SK-N-SH (cell line): Measurements from ENCODE around the gene SORCS3. TPM values are rescaled to one million over a fixed set of nuclear protein-coding genes. Genes with fewer than 3 reads are reported as not detected.

Experiments used
- CTCF ChIA-PET: fragments of 300-600, 350-600 bp; formaldehyde crosslinking; extraction: SDS; loops from one replicate; lab custom pipeline; 2021; lab: Yijun Ruan, JAX
- POLR2A ChIA-PET: fragments of 350-600 bp; sonication (Branson Sonifier 250); formaldehyde crosslinking; extraction: SDS; loops from one replicate; lab custom pipeline; 2020; ENCODE audit warnings: antibody characterized with exemption, inconsistent platforms; lab: Yijun Ruan, JAX
- DNase-seq: peaks from one replicate; pipeline ENCODE4 v3.0.0; 2012
- H2AFZ ChIP-seq: fragments of 200-600 bp; sonication (generic); 2 replicates; pipeline ENCODE4 v1.8.1; 2016; ENCODE audit warnings: antibody characterized with exemption, mild to moderate bottlenecking, low read depth
- H3F3A ChIP-seq: fragments of 200-600 bp; sonication (generic); replicated peaks from 2 replicates; pipeline ENCODE3; 2016; ENCODE audit warnings: antibody characterized with exemption, mild to moderate bottlenecking; ENCODE audit not compliant: insufficient read depth
- H3K27ac ChIP-seq, 2 experiments: fragments of 200-500 bp in 1 of 2; fragments of 200-600 bp in 1 of 2; sonication (Bioruptor generic) in 1 of 2; sonication (generic), shearing (Covaris generic) in 1 of 2; 2 replicates each; pipeline versions ENCODE4 v1.5.1 to v1.6.1; 2014 to 2016; ENCODE audit warnings: low read depth in 2 of 2, inconsistent platforms in 1 of 2, low read length in 1 of 2, mild to moderate bottlenecking in 1 of 2, mixed read lengths in 1 of 2
- H3K27me3 ChIP-seq: fragments of 200-600 bp; sonication (generic), shearing (Covaris generic); 2 replicates; pipeline ENCODE4 v1.6.1; 2016; ENCODE audit warnings: mixed run types; ENCODE audit not compliant: insufficient read depth
- H3K36me3 ChIP-seq, 2 experiments: fragments of 200-500 bp in 1 of 2; fragments of 200-600 bp in 1 of 2; sonication (Bioruptor generic) in 1 of 2; sonication (generic) in 1 of 2; replicated peaks in 1 of 2; 2 replicates each; pipeline versions ENCODE3 to v1.5.1; 2014 to 2016; ENCODE audit warnings: low read length in 1 of 2, mild to moderate bottlenecking in 1 of 2; ENCODE audit not compliant: insufficient read depth in 2 of 2, control insufficient read depth in 1 of 2
- H3K4me1 ChIP-seq, 2 experiments: fragments of 200-500 bp in 1 of 2; fragments of 200-600 bp in 1 of 2; sonication (Bioruptor generic) in 1 of 2; sonication (generic), shearing (Covaris generic) in 1 of 2; 2 replicates each; pipeline versions ENCODE4 v1.5.1 to v1.6.1; 2014 to 2016; ENCODE audit warnings: low read depth in 1 of 2, low read length in 1 of 2, mixed run types in 1 of 2; ENCODE audit not compliant: insufficient read depth in 2 of 2, control insufficient read depth in 1 of 2
- H3K4me2 ChIP-seq: fragments of 200-600 bp; sonication (generic), shearing (Covaris generic); 2 replicates; pipeline ENCODE4 v1.6.1; 2017; ENCODE audit warnings: mixed run types
- H3K4me3 ChIP-seq, 2 experiments: fragments of 200-500 bp in 1 of 2; fragments of 200-600 bp in 1 of 2; sonication (Bioruptor generic) in 1 of 2; sonication (generic), shearing (Covaris generic) in 1 of 2; 2 replicates each; pipeline versions ENCODE4 v1.5.1 to v1.8.1; 2014 to 2016; ENCODE audit warnings: low read depth in 2 of 2, inconsistent platforms in 1 of 2, low read length in 1 of 2, mild to moderate bottlenecking in 1 of 2, mixed read lengths in 1 of 2, moderate library complexity in 1 of 2
- H3K79me2 ChIP-seq: fragments of 200-600 bp; sonication (generic); 2 replicates; pipeline ENCODE4 v1.8.1; 2017; ENCODE audit warnings: mild to moderate bottlenecking; ENCODE audit not compliant: insufficient read depth
- H3K9ac ChIP-seq: fragments of 200-600 bp; sonication (generic); 2 replicates; pipeline ENCODE4 v1.6.1; 2017; ENCODE audit warnings: mixed run types
- H3K9me2 ChIP-seq: fragments of 200-600 bp; sonication (generic); 2 replicates; pipeline ENCODE4 v1.6.1; 2017; ENCODE audit warnings: mixed run types
- H3K9me3 ChIP-seq: fragments of 200-600 bp; sonication (generic); 2 replicates; pipeline ENCODE4 v1.6.1; 2017; ENCODE audit warnings: mixed run types, mild to moderate bottlenecking, moderate library complexity
- H4K20me1 ChIP-seq: fragments of 200-600 bp; sonication (generic); 2 replicates; pipeline ENCODE4 v1.6.1; 2017; ENCODE audit warnings: mild to moderate bottlenecking, mixed run types; ENCODE audit not compliant: insufficient read depth
- CHD2 ChIP-seq: fragments of 150-350 bp; IDR thresholded peaks from 2 replicates; pipeline ENCODE4 v1.6.1; 2018; ENCODE audit warnings: low read length; ENCODE audit not compliant: partially characterized antibody
- ELF1 ChIP-seq: IDR thresholded peaks from 2 replicates; pipeline ENCODE4 v1.4.0; 2012
- EP300 ChIP-seq, 2 experiments: IDR thresholded peaks; 2 replicates each; pipeline versions ENCODE4 v1.4.0 to v1.6.1; 2012; ENCODE audit warnings: borderline replicate concordance in 1 of 2, low read depth in 1 of 2, low read length in 1 of 2
- FOXJ3 ChIP-seq: sonication (generic); formaldehyde crosslinking; IDR thresholded peaks from 2 replicates; pipeline ENCODE4 v1.5.1; 2020; ENCODE audit warnings: mild to moderate bottlenecking, missing genetic modification reagents
- IRF3 ChIP-seq: fragments of 150-350 bp; IDR thresholded peaks from 2 replicates; pipeline ENCODE4 v1.6.1; 2016; ENCODE audit warnings: mild to moderate bottlenecking, low read depth, low read length
- JUND ChIP-seq: IDR thresholded peaks from 2 replicates; pipeline ENCODE4 v1.4.0; 2012
- MXI1 ChIP-seq: IDR thresholded peaks from 2 replicates; pipeline ENCODE4 v1.6.1; 2012; ENCODE audit warnings: mild to moderate bottlenecking, low read depth, low read length, improper control_type of control experiment
- PBX3 ChIP-seq: IDR thresholded peaks from 2 replicates; pipeline ENCODE4; 2012
- POLR2AphosphoS5 ChIP-seq: IDR thresholded peaks from 2 replicates; pipeline ENCODE4 v1.6.1; 2012; ENCODE audit warnings: low read depth, low read length
- RCOR1 ChIP-seq: fragments of 150-350 bp; IDR thresholded peaks from 2 replicates; pipeline ENCODE4 v1.6.1; 2017; ENCODE audit warnings: antibody characterized with exemption, low read length
- SIN3A ChIP-seq: IDR thresholded peaks from 2 replicates; pipeline ENCODE4 v1.6.1; 2012; ENCODE audit warnings: low read depth, mild to moderate bottlenecking, low read length, moderate library complexity, borderline replicate concordance
- SMC3 ChIP-seq: IDR thresholded peaks from 2 replicates; pipeline ENCODE4 v1.6.1; 2012; ENCODE audit warnings: low read depth, low read length, improper control_type of control experiment
- TAF1 ChIP-seq: IDR thresholded peaks from 2 replicates; pipeline ENCODE4 v1.6.1; 2012; ENCODE audit warnings: low read depth, mild to moderate bottlenecking, low read length, moderate library complexity, borderline replicate concordance
- TCF12 ChIP-seq: IDR thresholded peaks from 2 replicates; pipeline ENCODE4 v1.4.0; 2012
- TEAD4 ChIP-seq: IDR thresholded peaks from 2 replicates; pipeline ENCODE4 v1.4.0; 2012; ENCODE audit warnings: mild to moderate bottlenecking, borderline replicate concordance; ENCODE audit not compliant: insufficient read depth
- WGBS: methylation state at CpG from one replicate; pipeline ENCODE4 v1.1.6; 2017; ENCODE audit warnings: low lambda C conversion rate; 5-methylcytosine and 5-hydroxymethylcytosine counted together
- polyA plus RNA-seq, 3 experiments: library from polyadenylated mRNA; depleted of rRNA; stranded (reverse); fragments of >200 nt; gene quantifications; 2 replicates each; pipeline ENCODE4 v1.2.3, GENCODE V29; 2012
- TF ChIP-seq, protein P1 (sequence below): IDR thresholded peaks from 2 replicates; pipeline ENCODE4 v1.4.0; 2012; ENCODE audit warnings: low read depth, borderline replicate concordance

Gene SORCS3
- polyA plus RNA-seq, 1 of the 3 experiments (the other 2 are of a cell fraction), result not detected

- no peak overlapping the region for H3K9ac ChIP-seq
- POLR2A ChIA-PET, result no interaction called here
- H3K27me3 ChIP-seq, result no peaks in the 10 kb centered on the region
- no peak for DNase-seq
- no peak overlapping the region for H3K4me3 ChIP-seq
- WGBS, result 0% methylated on average over 1 of the region's 1 CpG
- H3F3A ChIP-seq, result no peaks in the 10 kb centered on the region
- no peak for TF ChIP-seq EP300 (IDR thresholded peaks at IDR 0.05; ENCODE audit: borderline replicate concordance in 1 of 2, low read depth in 1 of 2, low read length in 1 of 2)
- no peak for TF ChIP-seq POLR2AphosphoS5
- TF ChIP-seq RCOR1, result no peak
- no peaks in the 10 kb centered on the region; the same call in 1 of the 2 replicates for H3K9me2 ChIP-seq
- no peak overlapping the region for H3K27ac ChIP-seq
- H3K9me3 ChIP-seq, result 0 out of 2 replicates have a peak, but pooled peaks cover 11% of the 10 kb centered on the region
- CTCF ChIA-PET, result interaction anchor here (1.0 kb wide), 1 partner anchor 23 kb away, joined by 3 read pairs; no protein-coding TSS in a partner anchor
- H2AFZ ChIP-seq, result no peak overlapping the region
- H3K4me1 ChIP-seq, result peaks cover 0 to 3% of the 10 kb centered on the region in 2 experiments; a peak in 1 of 4 replicates
- no peaks in the 10 kb centered on the region for H4K20me1 ChIP-seq
- H3K36me3 ChIP-seq, result no peaks in the 10 kb centered on the region
- H3K79me2 ChIP-seq, result no peaks in the 10 kb centered on the region
- H3K4me2 ChIP-seq, result no peak overlapping the region
These were observed 35.8 kb downstream of the SORCS3 start for GRCh38 chr10:104676874-104677273.

- Histone ChIP-seq H3K9ac (no peak overlapping the region), H3K36me3 (no peaks in the 10 kb centered on the region), H3K27me3 (no peaks in the 10 kb centered on the region), H3K27ac (no peak overlapping the region), H3K9me3 (0 out of 2 replicates have a peak, but pooled peaks cover 7% of the 10 kb centered on the region), H3K4me1 (peaks cover 0 to 3% of the 10 kb centered on the region in 2 experiments; a peak in 1 of 4 replicates), H3K4me3 (no peak overlapping the region), H3K4me2 (no peak overlapping the region), H4K20me1 (no peaks in the 10 kb centered on the region), H3K79me2 (no peaks in the 10 kb centered on the region), H2AFZ (no peak overlapping the region), H3F3A (no peaks in the 10 kb centered on the region), H3K9me2 (no peaks in the 10 kb centered on the region; the same call in 1 of the 2 replicates)
- ChIA-PET CTCF (no interaction called here), POLR2A (no interaction called here)
- DNase-seq, result no peak
- no peak for TF ChIP-seq IRF3
- no peak for TF ChIP-seq TEAD4
- TF ChIP-seq, protein P1, sequence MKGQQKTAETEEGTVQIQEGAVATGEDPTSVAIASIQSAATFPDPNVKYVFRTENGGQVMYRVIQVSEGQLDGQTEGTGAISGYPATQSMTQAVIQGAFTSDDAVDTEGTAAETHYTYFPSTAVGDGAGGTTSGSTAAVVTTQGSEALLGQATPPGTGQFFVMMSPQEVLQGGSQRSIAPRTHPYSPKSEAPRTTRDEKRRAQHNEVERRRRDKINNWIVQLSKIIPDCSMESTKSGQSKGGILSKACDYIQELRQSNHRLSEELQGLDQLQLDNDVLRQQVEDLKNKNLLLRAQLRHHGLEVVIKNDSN, result no peak
- no peak for TF ChIP-seq TAF1
- no peak for TF ChIP-seq CHD2
- no peak for TF ChIP-seq SIN3A
- no peak for TF ChIP-seq TCF12
- TF ChIP-seq ELF1, result no peak
- no peak for TF ChIP-seq SMC3
- TF ChIP-seq MXI1, result no peak
- TF ChIP-seq PBX3, result no peak
- no peak for TF ChIP-seq JUND
- no peak for TF ChIP-seq FOXJ3 (CRISPR knock-in tag)
These were observed 37.6 kb downstream of the SORCS3 start for GRCh38 chr10:104678658-104679057.
